ENCODE results near the gene RAB21. TPM values are rescaled to one million over a fixed set of nuclear protein-coding genes. Genes with fewer than 3 reads are reported as not detected.
"Not testable (repeated sequence)": the region's sequence is repeated elsewhere in the genome, so short reads cannot be mapped to it uniquely, and the experiment has no call there.

RAB21 gene
- polyA plus RNA-seq, 1 donor from 2014 or later = 16.2 TPM

DNA sequence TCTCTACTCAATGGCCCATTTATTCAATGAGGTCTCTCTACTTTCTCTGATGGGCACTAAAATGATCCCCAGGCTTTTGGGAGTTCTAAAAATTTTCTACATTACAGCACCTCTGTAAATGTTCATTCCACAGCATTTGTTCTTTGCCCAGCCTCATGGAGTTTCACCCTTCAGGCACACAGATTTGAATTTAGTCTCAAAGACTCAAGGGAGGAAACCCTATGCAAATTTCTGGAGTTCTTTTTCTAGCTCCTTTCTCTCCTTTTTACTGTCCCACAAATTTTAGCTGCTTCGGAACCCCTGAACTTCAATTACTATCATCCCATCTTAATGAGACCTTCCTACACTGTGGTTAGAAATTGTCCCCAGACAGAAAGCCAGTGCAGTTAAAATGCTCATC, 17.5 kb upstream of the RAB21 start:
- H3K9me3 Mint-ChIP-seq = no peaks in the 10 kb centered on the region
- peak overlapping the region in 1 of 3 donors; percentile 22 for H3K27ac Mint-ChIP-seq
- peak overlapping the region in 1 of 4 donors; percentile 53 for H3K4me3 Mint-ChIP-seq
- H3K36me3 Mint-ChIP-seq = peaks cover 3% of the 10 kb centered on the region
- H3K27me3 Mint-ChIP-seq = no peaks in the 10 kb centered on the region
- peaks cover 10 to 13% (median 10%) of the 10 kb centered on the region in 3 donors for H3K4me1 Mint-ChIP-seq

DNA sequence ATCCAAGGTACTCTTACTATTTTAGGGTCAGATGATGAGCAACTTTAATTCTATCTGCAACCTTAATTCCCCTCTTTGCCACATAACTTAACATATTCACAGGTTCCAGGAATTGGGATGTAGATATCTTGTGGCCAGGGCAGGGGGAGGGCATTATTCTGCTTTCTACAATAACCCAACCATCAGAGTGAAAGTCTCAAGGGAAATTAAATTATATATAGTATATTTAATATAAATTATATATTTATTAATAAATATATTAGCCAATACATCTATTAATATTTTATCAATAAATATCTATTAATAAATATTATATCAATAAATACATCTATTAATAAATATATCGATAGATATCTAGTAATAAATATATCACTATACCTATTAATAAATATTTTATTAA, 11.7 kb upstream of the RAB21 start:
- Mint-ChIP-seq H3K9me3 (no peaks in the 10 kb centered on the region), H3K36me3 (peaks cover 3% of the 10 kb centered on the region), H3K4me1 (peaks cover 2 to 5% (median 2%) of the 10 kb centered on the region in 3 donors), H3K4me3 (no peak overlapping the region), H3K27ac (no peak overlapping the region), H3K27me3 (no peaks in the 10 kb centered on the region)

DNA sequence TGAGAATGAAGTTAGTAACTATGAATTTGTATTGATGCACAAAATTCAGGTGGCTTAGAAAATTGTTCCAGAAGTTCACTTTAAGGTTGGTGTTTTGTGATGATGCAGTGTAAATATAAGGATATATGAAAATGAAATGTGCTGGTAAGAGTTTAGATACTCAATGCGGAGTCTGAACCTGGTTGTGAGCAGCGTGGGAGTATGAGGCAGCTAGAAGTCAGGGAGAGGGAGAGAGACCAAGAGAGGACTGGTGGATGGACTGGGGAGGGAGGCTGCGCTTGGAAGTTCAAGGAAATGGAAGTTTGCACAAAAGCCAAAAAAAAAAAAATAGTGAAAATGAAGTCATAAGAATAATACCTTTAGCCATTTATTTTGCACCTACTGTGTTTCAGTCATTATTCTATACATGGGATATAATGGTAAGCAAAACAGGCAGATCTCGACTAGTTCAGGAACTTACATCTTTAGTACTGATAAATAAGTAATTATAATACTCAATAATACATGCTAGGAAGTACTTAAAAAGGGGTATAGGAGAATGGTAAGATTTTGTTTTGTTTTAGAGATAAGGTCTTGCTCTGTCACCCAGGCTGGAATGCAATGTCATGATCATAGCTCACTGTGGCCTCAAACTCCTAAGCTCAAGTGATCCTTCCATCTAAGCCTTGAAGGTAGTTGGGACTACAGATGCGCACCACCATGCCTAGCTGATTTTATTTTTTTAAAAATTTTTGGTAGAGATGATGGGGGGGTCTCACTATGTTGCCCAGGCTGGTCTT, 10.0 kb upstream of the RAB21 start:
- Mint-ChIP-seq H3K36me3 (no peaks in the 10 kb centered on the region), H3K27ac (no peak overlapping the region), H3K9me3 (no peaks in the 10 kb centered on the region), H3K27me3 (no peaks in the 10 kb centered on the region), H3K4me1 (peaks cover 2 to 5% (median 2%) of the 10 kb centered on the region in 3 donors), H3K4me3 (no peak overlapping the region)

DNA sequence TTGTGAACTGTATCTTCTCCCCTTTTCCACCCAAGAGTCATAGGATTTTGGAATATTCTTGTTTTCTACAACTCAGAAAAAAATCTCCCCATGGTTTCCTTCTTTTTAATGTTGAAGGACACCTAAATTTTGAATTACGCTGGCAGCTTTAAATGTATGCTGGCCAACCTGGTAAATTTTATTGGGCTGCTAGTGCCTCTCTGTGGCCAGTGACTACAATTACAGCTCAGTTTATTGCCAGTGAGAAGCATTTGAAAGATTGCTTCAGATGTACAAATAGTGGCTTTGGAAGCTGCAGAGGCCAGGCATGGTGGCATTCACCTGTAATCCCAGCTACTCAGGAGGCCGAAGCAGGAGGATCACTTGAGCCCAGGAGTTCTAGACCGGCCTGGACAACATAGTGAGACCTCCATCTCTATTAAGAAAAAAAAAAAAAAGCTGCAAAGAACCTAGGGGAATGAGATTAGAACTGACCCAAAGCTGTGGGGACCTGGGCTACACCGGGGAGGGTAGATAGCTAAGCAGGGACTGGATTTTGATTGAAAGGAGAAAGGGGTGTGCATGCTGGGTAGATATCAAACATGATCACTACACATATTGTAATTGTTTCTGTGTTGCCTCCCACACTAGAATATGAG, 7.6 kb upstream of the RAB21 start:
- H3K4me3 Mint-ChIP-seq = no peak overlapping the region
- H3K36me3 Mint-ChIP-seq = no peaks in the 10 kb centered on the region
- no peak overlapping the region for H3K27ac Mint-ChIP-seq
- H3K4me1 Mint-ChIP-seq = peaks cover 2 to 5% (median 2%) of the 10 kb centered on the region in 3 donors
- peaks cover 2% of the 10 kb centered on the region for H3K27me3 Mint-ChIP-seq
- H3K9me3 Mint-ChIP-seq = no peaks in the 10 kb centered on the region

DNA sequence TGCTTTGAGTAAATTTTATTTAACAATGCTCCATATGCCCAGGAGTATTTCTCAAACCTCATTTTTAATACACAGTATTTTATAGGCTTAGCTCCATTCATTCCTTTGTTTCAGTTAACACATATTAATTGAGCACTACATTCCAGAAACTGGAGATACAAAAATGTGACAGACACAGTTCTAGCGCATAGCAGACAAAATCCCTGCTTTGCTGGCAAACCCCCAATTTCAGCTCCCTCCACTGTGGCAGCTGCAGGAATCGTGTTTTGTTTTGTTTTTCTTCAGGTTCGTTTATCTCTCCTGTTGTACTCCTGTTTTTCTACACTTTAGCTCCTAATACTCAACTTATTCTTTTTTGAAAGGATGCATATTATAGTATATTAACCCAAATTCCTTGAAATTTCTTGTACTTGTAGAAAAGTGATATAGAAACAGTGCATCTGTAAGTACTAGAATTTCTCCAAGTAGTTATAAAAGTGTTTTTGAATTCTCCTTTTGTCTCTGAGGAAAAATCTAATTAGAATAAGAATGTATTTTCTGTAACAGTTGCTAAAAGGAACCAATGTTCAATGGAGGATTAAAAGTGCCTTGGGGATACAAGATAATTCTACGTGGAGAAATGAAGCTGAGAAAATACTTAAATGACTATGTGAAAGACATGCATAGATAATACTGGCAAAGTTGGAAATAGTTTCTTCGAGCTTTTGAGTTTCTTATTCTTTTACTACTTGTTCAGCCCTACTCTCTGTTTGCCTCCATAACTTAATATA, 6.4 kb upstream of the RAB21 start:
- Mint-ChIP-seq H3K4me3 (no peak overlapping the region), H3K4me1 (peaks cover 2 to 5% (median 2%) of the 10 kb centered on the region in 3 donors), H3K27ac (no peak overlapping the region), H3K9me3 (no peaks in the 10 kb centered on the region), H3K27me3 (peaks cover 2% of the 10 kb centered on the region), H3K36me3 (no peaks in the 10 kb centered on the region)

DNA sequence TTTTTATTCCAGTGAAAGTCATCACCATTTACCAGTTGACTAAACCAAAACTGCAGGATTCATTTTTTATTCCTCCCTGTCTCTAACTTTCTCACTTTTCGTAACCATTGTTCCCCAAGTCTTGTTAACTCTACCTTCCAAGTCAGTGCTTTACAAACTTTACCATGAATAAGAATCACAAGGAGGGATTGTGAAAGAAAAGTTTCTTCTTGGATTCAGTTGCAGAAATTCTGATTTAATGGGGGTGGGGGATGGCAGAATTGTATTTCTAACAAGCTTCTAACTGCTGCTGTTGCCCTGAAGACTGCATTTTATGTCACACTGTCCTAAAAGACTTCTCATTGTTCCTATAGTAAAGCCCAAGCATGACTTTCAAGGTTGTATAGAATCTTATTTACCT, 5.0 kb upstream of the RAB21 start:
- Mint-ChIP-seq H3K4me3 (no peak overlapping the region), H3K4me1 (peaks cover 9 to 11% (median 10%) of the 10 kb centered on the region in 3 donors), H3K27ac (no peak overlapping the region), H3K36me3 (peaks cover 3% of the 10 kb centered on the region), H3K9me3 (no peaks in the 10 kb centered on the region), H3K27me3 (peaks cover 2% of the 10 kb centered on the region)

DNA sequence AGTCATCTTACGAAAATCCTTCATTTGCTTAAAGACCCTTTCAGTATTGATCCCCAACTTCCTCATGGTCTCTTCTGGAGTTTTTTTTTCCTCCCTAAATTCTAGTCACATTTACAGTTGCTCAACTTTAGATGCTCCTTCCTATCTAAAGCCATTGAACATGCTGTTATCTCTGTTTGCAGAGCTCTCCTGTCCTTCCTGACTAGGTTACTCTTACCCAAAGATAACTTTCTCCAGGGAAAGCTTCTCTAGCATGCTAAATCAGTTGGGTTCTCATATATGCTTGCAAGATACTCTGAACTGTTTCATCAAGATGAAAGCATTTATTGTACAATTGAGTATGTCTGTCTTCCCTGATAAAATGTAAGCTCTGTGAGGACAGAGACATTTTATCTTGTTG, 1.8 kb upstream of the RAB21 start:
- peaks cover 2% of the 10 kb centered on the region for H3K27me3 Mint-ChIP-seq
- peaks cover 6% of the 10 kb centered on the region for H3K36me3 Mint-ChIP-seq
- peaks cover 19 to 33% (median 19%) of the 10 kb centered on the region in 3 donors for H3K4me1 Mint-ChIP-seq
- H3K9me3 Mint-ChIP-seq = no peaks in the 10 kb centered on the region
- peak overlapping the region in 1 of 3 donors; percentile 88 for H3K27ac Mint-ChIP-seq
- H3K4me3 Mint-ChIP-seq = peak overlapping the region in 2 of 4 donors; percentile 10 to 33

DNA sequence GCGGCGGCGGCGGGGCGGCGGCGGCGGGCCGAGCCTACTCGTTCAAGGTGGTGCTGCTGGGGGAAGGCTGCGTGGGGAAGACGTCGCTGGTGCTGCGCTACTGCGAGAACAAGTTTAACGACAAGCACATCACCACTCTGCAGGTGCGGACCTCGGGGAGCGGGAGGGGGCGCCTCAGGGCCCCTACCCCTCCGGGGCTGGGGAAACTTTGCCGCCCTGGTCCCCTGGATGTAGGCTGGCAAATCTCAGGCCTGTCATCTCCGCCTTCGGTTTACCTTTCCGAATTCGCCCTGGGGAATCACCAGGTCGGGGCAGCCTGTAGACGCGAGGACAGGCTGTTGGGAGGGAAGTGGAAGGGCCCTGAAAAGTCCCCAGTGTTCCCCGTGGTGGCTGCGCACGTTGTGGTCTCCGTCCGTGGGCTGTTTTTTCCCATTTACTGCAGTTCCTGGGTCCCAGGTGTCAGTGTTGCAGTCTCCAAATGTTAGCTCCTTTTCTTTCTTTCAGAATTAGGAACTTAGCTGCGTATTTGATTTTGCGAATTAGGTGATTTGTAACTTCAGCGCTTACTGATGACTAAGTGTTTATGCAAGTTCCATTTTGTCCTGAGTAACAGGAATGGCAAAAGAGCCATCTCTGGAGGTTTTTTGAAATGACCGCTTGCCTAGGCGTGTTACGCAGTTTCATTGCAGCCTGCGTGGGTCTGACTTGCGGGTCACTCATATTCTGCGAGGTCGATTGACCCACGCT, 656 bp downstream of the RAB21 start:
- peak overlapping the region; percentile 95 to 100 (median 99) for H3K27ac Mint-ChIP-seq
- peaks cover 15% of the 10 kb centered on the region for H3K36me3 Mint-ChIP-seq
- H3K4me3 Mint-ChIP-seq = peak overlapping the region; percentile 90 to 98 (median 93)
- peaks cover 28 to 51% (median 32%) of the 10 kb centered on the region in 3 donors for H3K4me1 Mint-ChIP-seq
- H3K9me3 Mint-ChIP-seq = peaks cover 0 to 16% (median 4%) of the 10 kb centered on the region in 3 donors
- H3K27me3 Mint-ChIP-seq = peaks cover 2% of the 10 kb centered on the region

DNA sequence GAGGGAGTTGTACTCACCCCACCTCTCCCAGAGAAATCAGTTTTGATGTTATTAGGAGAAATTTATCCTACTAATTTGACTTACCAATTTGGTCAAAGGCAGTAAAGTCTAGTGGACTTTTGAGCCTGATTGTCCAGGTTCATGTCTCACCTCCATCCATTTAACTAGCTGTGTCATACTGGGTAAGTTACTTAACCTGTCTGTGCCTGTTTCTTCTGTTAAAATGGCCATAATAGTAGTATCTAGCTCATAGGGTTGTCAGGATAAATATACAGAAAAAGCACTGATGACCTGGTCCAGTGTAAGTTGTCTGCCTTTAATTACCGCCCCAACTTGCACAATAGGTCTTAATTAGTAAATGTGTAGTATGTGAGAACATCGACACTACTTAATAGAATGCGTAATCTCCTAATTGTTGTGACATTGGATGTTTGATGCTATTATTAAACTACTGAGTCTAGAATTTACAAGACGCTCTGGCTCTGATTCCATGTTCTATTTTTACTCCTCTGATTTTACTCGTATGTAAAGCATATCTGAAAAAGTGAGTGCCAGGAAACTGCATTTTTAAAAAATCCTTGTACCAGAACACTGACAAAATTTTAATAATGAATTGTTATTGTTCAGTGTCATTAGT, 1.5 kb downstream of the RAB21 start:
- H3K4me3 Mint-ChIP-seq = peak overlapping the region; percentile 90 to 98 (median 93)
- H3K9me3 Mint-ChIP-seq = peaks cover 3 to 20% (median 8%) of the 10 kb centered on the region in 3 donors
- peaks cover 32 to 56% (median 36%) of the 10 kb centered on the region in 3 donors for H3K4me1 Mint-ChIP-seq
- peaks cover 2% of the 10 kb centered on the region for H3K27me3 Mint-ChIP-seq
- peak overlapping the region; percentile 95 to 100 (median 99) for H3K27ac Mint-ChIP-seq
- H3K36me3 Mint-ChIP-seq = peaks cover 19% of the 10 kb centered on the region

DNA sequence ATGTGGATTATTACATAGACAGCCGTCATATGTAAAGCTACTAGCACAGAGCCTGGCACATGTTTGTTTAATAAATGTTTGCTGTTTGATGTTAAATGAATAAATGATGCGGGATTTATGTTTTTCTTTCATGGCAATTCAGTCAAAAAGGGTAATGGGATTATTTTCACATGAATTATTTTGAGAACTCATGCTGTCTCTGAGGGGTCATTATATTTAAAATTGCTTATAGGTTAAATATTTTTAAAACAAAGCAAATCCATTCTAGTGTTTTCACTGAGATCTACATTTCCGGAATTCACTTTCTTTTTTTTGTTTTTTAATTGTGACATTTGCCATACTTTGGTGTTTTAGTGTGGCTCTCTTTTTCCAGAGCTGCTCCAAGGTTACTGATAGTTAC, 5.3 kb downstream of the RAB21 start:
- H3K4me3 Mint-ChIP-seq = peak overlapping the region in 2 of 4 donors; percentile 74 to 85
- peaks cover 3 to 29% (median 8%) of the 10 kb centered on the region in 3 donors for H3K9me3 Mint-ChIP-seq
- peaks cover 25 to 60% (median 40%) of the 10 kb centered on the region in 3 donors for H3K4me1 Mint-ChIP-seq
- peak overlapping the region in 1 of 3 donors; percentile 60 for H3K27ac Mint-ChIP-seq
- peaks cover 18% of the 10 kb centered on the region for H3K36me3 Mint-ChIP-seq
- H3K27me3 Mint-ChIP-seq = no peaks in the 10 kb centered on the region

DNA sequence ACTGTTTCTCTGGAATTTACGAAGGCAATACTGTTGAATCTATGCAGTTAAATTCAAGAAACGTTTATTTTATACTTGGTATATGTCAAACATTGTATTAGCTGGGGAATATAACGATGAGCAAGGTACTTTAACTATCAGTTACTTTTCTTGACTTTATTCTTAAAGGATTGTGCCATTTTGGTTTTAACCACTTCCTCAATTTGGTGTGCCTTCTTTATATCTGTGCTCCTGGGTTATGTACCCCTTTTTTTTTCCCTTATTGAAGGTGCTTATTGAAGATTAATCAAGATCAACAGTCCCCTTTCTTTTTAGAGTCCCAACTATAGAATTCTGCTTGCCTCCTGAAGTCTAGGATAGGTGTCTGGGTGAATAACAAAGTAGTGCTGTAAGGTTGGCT, 5.8 kb downstream of the RAB21 start:
- Mint-ChIP-seq H3K36me3 (peaks cover 18% of the 10 kb centered on the region), H3K4me1 (peaks cover 30 to 62% (median 45%) of the 10 kb centered on the region in 3 donors), H3K27me3 (no peaks in the 10 kb centered on the region), H3K27ac (peak overlapping the region in 1 of 3 donors; percentile 59), H3K4me3 (peak overlapping the region in 2 of 4 donors; percentile 9 to 37), H3K9me3 (peaks cover 3 to 29% (median 8%) of the 10 kb centered on the region in 3 donors)

DNA sequence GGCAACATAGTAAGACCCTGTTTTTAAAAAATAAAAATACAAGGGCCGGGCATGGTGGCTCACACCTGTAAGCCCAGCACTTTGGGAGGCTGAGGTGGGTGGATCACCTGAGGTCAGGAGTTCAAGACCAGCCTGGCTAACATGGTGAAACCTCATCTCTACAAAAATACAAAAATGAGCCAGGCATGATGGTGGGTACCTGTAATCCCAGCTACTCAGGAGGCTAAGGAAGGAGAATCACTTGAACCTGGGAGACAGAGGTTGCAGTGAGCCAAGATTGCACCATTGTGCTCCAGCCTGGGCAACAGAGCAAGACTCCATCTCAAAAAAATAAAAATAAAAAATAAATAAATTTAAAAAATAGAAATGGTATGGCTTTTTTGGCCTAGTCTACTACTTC, 6.7 kb downstream of the RAB21 start:
- Mint-ChIP-seq H3K4me1 (peaks cover 26 to 61% (median 48%) of the 10 kb centered on the region in 3 donors), H3K9me3 (peaks cover 3 to 29% (median 8%) of the 10 kb centered on the region in 3 donors), H3K36me3 (peaks cover 18% of the 10 kb centered on the region)
- H3K4me3 Mint-ChIP-seq, H3K27ac Mint-ChIP-seq, H3K27me3 Mint-ChIP-seq: not testable (repeated sequence)

DNA sequence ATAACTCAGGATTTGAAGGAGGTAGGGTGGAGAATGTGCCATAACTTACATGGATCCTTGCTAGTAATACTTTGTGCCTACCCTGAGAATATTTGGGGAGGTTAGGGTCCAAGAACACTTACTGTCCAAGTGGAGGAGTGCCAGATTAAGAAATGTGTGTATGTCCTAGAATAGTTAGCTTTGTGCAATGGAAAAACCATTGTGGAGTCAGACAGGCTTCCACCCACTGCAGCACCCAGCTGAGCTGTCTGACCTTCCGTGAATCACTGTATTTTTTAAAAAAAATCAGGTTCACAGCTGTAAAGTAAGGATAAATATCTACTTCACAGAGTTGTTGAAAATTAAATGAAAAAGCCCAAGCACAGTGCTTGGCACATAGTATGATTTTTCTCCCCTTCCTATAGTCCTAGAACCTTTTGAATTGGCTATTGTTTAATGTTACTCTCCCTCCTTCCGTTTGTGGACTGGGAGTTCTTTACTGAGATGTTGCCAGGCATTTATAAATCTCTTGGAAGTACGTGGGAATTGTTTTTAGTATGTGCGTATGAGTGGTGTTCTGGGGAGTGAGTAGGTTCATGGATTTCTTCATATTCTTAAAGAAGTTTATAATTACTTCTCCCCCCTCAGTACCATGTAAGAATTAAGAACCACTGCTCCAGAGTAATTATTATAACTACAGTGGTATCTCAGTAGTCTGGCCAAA, 9.2 kb downstream of the RAB21 start:
- H3K36me3 Mint-ChIP-seq = peaks cover 13% of the 10 kb centered on the region
- H3K27ac Mint-ChIP-seq = no peak overlapping the region
- H3K27me3 Mint-ChIP-seq = no peaks in the 10 kb centered on the region
- H3K4me1 Mint-ChIP-seq = peaks cover 32 to 65% (median 54%) of the 10 kb centered on the region in 3 donors
- H3K9me3 Mint-ChIP-seq = peaks cover 3 to 26% (median 8%) of the 10 kb centered on the region in 3 donors
- no peak overlapping the region for H3K4me3 Mint-ChIP-seq

Data from IgD-negative memory B cell (primary cell).